Hepatocyte (in vitro differentiated cells): ENCODE measurements around the gene CCDC172.

ENCODE experiments used
- EZH2 ChIP-seq: fragments of 200-600 bp; sonication (generic); IDR thresholded peaks from 2 replicates; pipeline ENCODE4 v1.6.1; 2016; ENCODE audit warnings: antibody characterized with exemption, mild to moderate bottlenecking, borderline replicate concordance
- TF ChIP-seq, protein P1 (sequence below): fragments of 200-600 bp; sonication (generic); IDR thresholded peaks from 2 replicates; pipeline ENCODE4 v1.5.1; 2016; ENCODE audit warnings: antibody characterized with exemption, mild to moderate bottlenecking; ENCODE audit not compliant: poor library complexity

GRCh38 chr10:116281775-116282174 lies 42.5 kb upstream of the CCDC172 start:
- TF ChIP-seq, protein P1, sequence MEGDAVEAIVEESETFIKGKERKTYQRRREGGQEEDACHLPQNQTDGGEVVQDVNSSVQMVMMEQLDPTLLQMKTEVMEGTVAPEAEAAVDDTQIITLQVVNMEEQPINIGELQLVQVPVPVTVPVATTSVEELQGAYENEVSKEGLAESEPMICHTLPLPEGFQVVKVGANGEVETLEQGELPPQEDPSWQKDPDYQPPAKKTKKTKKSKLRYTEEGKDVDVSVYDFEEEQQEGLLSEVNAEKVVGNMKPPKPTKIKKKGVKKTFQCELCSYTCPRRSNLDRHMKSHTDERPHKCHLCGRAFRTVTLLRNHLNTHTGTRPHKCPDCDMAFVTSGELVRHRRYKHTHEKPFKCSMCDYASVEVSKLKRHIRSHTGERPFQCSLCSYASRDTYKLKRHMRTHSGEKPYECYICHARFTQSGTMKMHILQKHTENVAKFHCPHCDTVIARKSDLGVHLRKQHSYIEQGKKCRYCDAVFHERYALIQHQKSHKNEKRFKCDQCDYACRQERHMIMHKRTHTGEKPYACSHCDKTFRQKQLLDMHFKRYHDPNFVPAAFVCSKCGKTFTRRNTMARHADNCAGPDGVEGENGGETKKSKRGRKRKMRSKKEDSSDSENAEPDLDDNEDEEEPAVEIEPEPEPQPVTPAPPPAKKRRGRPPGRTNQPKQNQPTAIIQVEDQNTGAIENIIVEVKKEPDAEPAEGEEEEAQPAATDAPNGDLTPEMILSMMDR = no peak
- no peak for TF ChIP-seq EZH2
